ENCODE results near the gene LRCOL1.
A peak's percentile ranks its signal among the peaks of the same experiment; 100 is the strongest.

LRCOL1 gene

DNA sequence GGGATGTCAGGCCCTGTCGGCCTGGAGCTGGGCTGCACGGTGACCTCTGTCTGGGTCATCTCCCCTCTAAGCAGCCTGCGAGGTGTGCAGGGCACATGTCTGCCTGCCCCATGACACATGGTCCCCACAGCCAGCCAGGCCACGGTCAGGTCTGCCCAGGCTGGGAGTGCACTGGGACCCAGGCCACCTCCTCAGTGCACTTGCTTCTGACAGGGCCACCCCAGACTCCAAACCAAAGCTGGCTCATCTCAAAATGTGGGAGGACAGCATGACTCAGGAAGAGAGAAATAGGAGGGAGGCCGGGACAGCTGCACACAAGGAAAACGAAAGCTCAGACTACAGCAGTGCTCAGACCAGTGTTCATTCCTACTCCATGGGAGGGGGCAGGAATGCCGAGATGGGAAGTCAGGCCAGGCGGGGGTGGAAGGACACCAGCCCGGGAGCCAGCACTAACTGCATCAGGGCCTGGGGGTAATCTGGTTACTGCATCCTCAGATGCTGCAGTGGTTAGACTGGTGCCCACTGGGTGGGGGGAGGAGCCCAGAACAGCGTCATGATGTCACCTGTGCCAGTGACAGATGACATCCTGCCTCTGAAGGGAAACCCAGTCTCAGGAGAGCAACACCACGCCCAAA lies 12.2 kb upstream of the LRCOL1 start:
- TF ChIP-seq, protein P1, sequence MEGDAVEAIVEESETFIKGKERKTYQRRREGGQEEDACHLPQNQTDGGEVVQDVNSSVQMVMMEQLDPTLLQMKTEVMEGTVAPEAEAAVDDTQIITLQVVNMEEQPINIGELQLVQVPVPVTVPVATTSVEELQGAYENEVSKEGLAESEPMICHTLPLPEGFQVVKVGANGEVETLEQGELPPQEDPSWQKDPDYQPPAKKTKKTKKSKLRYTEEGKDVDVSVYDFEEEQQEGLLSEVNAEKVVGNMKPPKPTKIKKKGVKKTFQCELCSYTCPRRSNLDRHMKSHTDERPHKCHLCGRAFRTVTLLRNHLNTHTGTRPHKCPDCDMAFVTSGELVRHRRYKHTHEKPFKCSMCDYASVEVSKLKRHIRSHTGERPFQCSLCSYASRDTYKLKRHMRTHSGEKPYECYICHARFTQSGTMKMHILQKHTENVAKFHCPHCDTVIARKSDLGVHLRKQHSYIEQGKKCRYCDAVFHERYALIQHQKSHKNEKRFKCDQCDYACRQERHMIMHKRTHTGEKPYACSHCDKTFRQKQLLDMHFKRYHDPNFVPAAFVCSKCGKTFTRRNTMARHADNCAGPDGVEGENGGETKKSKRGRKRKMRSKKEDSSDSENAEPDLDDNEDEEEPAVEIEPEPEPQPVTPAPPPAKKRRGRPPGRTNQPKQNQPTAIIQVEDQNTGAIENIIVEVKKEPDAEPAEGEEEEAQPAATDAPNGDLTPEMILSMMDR (IDR thresholded peaks at IDR 0.05) = no peak
- H3K27ac ChIP-seq = peak overlapping the region; percentile 50

DNA sequence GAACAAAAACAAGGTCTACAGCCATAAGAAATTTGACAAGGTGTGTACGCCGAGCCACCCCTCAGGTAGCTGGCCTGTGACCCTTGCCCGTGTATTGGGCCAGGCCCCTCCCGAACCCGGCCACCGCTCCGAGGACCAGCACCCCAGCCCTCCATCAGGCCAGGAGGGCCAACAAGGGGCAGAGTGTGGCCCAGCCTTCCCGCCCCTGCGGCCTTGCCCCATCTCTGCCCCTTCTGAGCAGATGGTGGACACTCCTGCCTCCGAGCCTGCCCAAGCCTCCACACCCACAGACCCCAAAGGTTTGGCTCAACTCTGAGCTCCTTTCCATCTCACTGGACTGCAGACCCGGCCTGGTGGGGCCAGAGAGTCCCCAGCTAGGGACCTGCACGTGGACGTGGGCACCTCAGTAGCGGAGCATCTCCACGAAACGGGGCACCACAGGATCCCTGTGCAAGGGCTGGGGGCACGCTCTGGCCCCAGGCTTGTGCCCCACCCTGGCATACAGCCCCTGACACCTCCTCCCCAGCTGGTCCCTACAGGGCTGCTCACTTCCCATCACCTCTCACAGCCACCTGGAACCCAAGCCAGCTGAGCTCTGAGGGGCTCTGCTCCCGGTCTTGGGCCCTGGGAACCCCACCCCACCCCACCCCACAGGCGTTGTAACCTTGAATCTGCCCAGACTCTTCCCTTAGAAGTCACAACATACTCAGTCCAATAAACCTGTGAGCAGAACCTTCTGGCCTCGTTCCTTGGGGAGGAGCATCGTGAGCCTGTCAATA lies 11.5 kb upstream of the LRCOL1 start:
- H3K27ac ChIP-seq = peak overlapping the region; percentile 50
- no peak for TF ChIP-seq ZFX (IDR thresholded peaks at IDR 0.05; ENCODE audit: borderline replicate concordance)
- TF ChIP-seq, protein P1 (IDR thresholded peaks at IDR 0.05) = no peak

DNA sequence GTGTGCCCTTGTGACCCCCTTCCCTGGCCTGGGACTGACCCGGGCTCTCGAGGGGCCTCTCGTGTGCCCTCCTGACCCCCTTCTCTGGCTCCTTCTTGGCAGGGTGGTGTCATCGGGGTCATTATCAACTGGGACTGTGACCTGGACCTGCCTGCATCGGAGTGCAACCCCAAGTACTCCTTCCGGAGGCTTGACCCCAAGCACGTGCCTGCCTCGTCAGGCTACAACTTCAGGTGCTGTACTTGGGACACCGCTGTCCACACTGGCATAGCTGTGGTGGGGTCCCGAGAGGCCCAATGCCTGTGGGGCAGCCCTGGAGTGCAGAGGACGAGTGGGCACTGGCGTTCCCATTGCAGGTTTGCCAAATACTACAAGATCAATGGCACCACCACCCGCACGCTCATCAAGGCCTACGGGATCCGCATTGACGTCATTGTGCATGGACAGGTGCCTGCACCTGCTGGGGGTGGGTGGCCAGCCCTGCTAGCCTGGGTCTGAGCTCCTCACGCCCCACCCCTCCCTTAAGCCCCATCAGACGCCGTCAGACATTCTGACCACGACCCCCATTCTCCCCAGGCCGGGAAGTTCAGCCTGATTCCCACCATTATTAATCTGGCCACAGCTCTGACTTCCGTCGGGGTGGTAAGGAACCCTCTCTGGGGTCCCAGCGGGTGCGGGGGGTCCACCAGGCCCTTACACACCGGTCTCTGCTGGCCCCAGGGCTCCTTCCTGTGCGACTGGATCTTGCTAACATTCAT lies 10.7 kb upstream of the LRCOL1 start:
- no peak overlapping the region for H3K27ac ChIP-seq
- no peak for TF ChIP-seq ZFX (IDR thresholded peaks at IDR 0.05; ENCODE audit: borderline replicate concordance)
- TF ChIP-seq, protein P1 (IDR thresholded peaks at IDR 0.05) = no peak

DNA sequence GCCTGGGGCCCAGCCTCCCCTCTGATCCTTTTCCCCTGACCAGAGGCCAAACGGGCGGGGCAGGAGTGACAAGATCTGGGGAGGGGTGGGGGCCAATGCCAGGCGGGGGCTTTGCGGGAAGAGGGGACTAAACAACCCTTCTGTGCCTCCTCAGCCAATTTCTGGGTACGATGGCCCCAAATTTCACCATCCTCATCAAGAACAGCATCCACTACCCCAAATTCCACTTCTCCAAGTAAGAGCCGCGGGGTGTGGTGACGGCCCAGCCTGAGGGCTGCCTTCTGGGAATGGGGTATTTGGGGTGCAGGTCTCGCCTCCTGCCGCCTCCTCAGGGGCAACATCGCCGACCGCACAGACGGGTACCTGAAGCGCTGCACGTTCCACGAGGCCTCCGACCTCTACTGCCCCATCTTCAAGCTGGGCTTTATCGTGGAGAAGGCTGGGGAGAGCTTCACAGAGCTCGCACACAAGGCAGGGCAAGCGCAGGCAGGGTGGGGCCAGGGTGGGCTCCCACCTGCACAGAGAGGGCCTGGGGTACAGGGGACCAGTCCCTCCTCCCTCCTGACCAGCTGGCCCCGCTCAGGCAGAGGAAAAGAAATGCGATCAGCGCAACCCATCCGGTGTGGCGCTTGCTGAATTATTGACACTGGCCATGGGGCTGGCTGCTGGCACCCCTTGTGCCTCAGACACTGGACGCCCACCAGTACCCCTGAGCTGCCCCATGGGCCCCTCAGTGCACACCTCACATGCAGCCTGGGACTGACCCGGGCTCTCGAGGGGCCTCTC lies 9.9 kb upstream of the LRCOL1 start:
- no peak overlapping the region for H3K27ac ChIP-seq
- TF ChIP-seq, protein P1 (IDR thresholded peaks at IDR 0.05) = no peak
- no peak for TF ChIP-seq ZFX (IDR thresholded peaks at IDR 0.05; ENCODE audit: borderline replicate concordance)

DNA sequence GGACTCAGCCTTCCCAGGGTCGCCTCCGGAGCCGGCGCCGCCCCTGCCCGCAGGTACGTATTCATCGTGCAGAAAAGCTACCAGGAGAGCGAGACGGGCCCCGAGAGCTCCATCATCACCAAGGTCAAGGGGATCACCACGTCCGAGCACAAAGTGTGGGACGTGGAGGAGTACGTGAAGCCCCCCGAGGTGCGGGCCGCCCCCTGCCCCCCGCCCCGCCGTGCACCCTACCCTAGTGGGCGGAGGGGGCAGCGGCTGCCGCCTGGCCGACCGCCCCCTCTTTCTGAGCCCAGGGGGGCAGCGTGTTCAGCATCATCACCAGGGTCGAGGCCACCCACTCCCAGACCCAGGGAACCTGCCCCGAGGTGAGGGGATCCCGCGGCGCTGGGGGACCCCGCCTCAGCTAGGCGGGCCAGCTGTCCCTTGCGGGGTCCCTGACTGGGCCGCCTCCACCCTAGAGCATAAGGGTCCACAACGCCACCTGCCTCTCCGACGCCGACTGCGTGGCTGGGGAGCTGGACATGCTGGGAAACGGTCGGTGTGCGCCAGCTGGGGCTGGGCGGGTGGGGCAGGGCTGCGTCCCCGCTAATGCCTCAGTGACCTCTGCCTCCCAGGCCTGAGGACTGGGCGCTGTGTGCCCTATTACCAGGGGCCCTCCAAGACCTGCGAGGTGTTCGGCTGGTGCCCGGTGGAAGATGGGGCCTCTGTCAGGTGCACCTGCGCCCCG lies 9.2 kb upstream of the LRCOL1 start:
- TF ChIP-seq, protein P1 (IDR thresholded peaks at IDR 0.05) = no peak
- TF ChIP-seq ZFX (IDR thresholded peaks at IDR 0.05; ENCODE audit: borderline replicate concordance) = no peak
- no peak overlapping the region for H3K27ac ChIP-seq

DNA sequence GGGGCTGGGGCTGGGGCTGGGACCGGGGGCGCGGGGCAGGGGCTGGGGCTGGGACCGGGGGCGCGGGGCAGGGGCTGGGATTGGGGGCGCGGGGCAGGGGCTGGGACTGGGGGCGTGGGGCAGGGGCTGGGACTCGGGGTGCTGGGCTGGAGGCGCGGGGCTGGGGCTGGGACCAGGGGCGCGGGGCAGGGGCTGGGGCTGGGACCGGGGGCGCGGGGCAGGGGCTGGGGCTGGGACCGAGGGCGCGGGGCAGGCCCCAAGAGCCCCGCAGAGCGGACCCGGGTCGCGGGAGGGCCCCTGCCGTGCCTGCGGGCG lies 8.6 kb upstream of the LRCOL1 start:
- no peak overlapping the region for H3K27ac ChIP-seq
- TF ChIP-seq, protein P1 (IDR thresholded peaks at IDR 0.05) = no peak
- TF ChIP-seq ZFX (IDR thresholded peaks at IDR 0.05; ENCODE audit: borderline replicate concordance) = no peak
